ENCODE results near the gene MIA2. TPM values are rescaled to one million over a fixed set of nuclear protein-coding genes. Genes with fewer than 3 reads are reported as not detected.

MIA2 gene
- total and polyA plus RNA-seq, 2 donors (not counting 1 experiment from before 2014, with no cell fraction given), result 11.5 to 27.1 TPM

DNA sequence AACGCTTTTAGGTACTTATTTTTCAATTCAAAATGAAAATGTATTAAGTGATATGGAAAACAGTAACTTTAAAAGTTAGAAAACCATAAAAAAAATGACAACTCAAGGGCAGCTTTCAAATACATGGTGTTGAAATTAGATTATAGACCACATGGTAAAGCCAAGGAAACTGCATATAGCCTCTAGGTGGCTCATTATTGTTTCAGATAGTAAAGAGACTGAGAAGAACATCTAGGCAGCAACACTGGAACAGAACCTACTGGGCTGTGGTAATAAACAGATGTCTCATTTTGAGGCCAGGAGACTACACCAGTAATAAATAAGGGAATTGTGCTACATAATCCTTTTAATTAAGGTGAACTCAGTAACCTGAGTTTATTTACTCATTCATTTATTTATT, 185.6 kb downstream of the MIA2 start:
- Histone ChIP-seq H3K36me3 (replicated peaks in 1 of 2; ENCODE audit: control extremely low read depth in 1 of 2, control insufficient read depth in 1 of 2, extremely low read depth in 1 of 2, insufficient read depth in 2 of 2, low read length in 1 of 2) (peaks cover 0 to 8% of the 10 kb centered on the region in 2 experiments), H3K4me3 (ENCODE audit: control extremely low read depth in 1 of 5, extremely low read depth in 1 of 5, insufficient read depth in 1 of 5, low read depth in 2 of 5, low read length in 4 of 5) (no peak overlapping the region), H3K79me2 (ENCODE audit: control insufficient read depth, insufficient read depth, low read length) (peaks cover 92% of the 10 kb centered on the region), H3K4me2 (replicated peaks; ENCODE audit: low read depth, low read length, poor library complexity, severe bottlenecking) (no peak overlapping the region), H3K4me1 (ENCODE audit: control insufficient read depth in 2 of 2, insufficient read depth in 2 of 2, low read length in 2 of 2) (no peaks in the 10 kb centered on the region), H4K20me1 (ENCODE audit: control insufficient read depth, insufficient read depth, low read length, poor library complexity, severe bottlenecking) (peaks cover 61% of the 10 kb centered on the region), H2AFZ (ENCODE audit: insufficient read depth, low read depth, low read length, poor library complexity, severe bottlenecking) (no peak overlapping the region), H3K9me3 (ENCODE audit: control extremely low read depth in 1 of 3, control insufficient read depth in 2 of 3, insufficient read depth in 1 of 3, low read length in 2 of 3) (peaks cover 10 to 32% (median 23%) of the 10 kb centered on the region in 3 donors), H3K9ac (ENCODE audit: low read length) (no peak overlapping the region), H3K27ac (ENCODE audit: low read length in 2 of 2) (no peak overlapping the region), H3K27me3 (replicated peaks in 1 of 4; ENCODE audit: control extremely low read depth in 1 of 4, control insufficient read depth in 3 of 4, insufficient read depth in 4 of 4, low read length in 3 of 4) (no peaks in the 10 kb centered on the region)
- DNase-seq, result no peak
- CTCF ChIA-PET, result no interaction called here
- Mint-ChIP-seq H3K9me3 (ENCODE audit: insufficient read depth) (peaks cover 6% of the 10 kb centered on the region), H3K27me3 (no peaks in the 10 kb centered on the region), H3K4me1 (peaks cover 25% of the 10 kb centered on the region), H3K4me3 (no peak overlapping the region), H3K27ac (no peak overlapping the region)
- POLR2A ChIA-PET, result no interaction called here
- WGBS (ENCODE audit: insufficient coverage), result no CpG with 5 or more reads among the region's 1 CpG
- ATAC-seq (ENCODE audit: low read depth), result no peak
- intact Hi-C loops (cut with micrococcal nuclease), result no loop called here
- TF ChIP-seq, protein P1, sequence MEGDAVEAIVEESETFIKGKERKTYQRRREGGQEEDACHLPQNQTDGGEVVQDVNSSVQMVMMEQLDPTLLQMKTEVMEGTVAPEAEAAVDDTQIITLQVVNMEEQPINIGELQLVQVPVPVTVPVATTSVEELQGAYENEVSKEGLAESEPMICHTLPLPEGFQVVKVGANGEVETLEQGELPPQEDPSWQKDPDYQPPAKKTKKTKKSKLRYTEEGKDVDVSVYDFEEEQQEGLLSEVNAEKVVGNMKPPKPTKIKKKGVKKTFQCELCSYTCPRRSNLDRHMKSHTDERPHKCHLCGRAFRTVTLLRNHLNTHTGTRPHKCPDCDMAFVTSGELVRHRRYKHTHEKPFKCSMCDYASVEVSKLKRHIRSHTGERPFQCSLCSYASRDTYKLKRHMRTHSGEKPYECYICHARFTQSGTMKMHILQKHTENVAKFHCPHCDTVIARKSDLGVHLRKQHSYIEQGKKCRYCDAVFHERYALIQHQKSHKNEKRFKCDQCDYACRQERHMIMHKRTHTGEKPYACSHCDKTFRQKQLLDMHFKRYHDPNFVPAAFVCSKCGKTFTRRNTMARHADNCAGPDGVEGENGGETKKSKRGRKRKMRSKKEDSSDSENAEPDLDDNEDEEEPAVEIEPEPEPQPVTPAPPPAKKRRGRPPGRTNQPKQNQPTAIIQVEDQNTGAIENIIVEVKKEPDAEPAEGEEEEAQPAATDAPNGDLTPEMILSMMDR (IDR thresholded peaks at IDR 0.05), result no peak
- TF ChIP-seq EZH2 (IDR thresholded peaks at IDR 0.05; ENCODE audit: borderline replicate concordance, insufficient read depth, low read depth, low read length, poor library complexity, severe bottlenecking), result no peak

DNA sequence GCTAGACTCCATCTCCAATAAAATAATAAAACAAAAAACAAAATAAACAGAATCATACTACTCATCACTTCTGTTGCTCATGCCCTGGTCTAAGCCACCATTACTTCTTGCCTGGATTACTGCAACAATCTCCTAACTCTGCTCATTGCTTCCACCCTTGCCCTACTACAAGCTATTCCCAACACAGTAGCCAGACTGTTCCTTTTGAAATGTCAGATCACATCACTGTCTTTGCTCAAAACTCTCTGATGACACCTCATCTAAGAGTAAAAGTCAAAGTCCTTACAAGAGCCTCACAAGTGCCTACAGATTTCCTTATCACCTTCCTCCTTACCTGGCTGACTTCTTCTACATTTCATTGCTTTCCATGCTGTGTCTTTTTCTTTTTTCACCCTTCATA, 188.5 kb downstream of the MIA2 start:
- peaks cover 39% of the 10 kb centered on the region for H3K4me1 Mint-ChIP-seq
- Histone ChIP-seq H3K4me3 (ENCODE audit: control extremely low read depth in 1 of 5, extremely low read depth in 1 of 5, insufficient read depth in 1 of 5, low read depth in 2 of 5, low read length in 4 of 5) (no peak overlapping the region), H3K36me3 (replicated peaks in 1 of 2; ENCODE audit: control extremely low read depth in 1 of 2, control insufficient read depth in 1 of 2, extremely low read depth in 1 of 2, insufficient read depth in 2 of 2, low read length in 1 of 2) (peaks cover 0 to 3% of the 10 kb centered on the region in 2 experiments), H3K4me1 (ENCODE audit: control insufficient read depth in 2 of 2, insufficient read depth in 2 of 2, low read length in 2 of 2) (peaks cover 7 to 8% of the 10 kb centered on the region in 2 donors), H3K4me2 (replicated peaks; ENCODE audit: low read depth, low read length, poor library complexity, severe bottlenecking) (no peak overlapping the region), H3K79me2 (ENCODE audit: control insufficient read depth, insufficient read depth, low read length) (peaks cover 90% of the 10 kb centered on the region), H3K27ac (ENCODE audit: low read length in 2 of 2) (no peak overlapping the region), H3K27me3 (replicated peaks in 1 of 4; ENCODE audit: control extremely low read depth in 1 of 4, control insufficient read depth in 3 of 4, insufficient read depth in 4 of 4, low read length in 3 of 4) (no peaks in the 10 kb centered on the region), H4K20me1 (ENCODE audit: control insufficient read depth, insufficient read depth, low read length, poor library complexity, severe bottlenecking) (peaks cover 74% of the 10 kb centered on the region), H3K9ac (ENCODE audit: low read length) (no peak overlapping the region), H2AFZ (ENCODE audit: insufficient read depth, low read depth, low read length, poor library complexity, severe bottlenecking) (no peak overlapping the region), H3K9me3 (ENCODE audit: control extremely low read depth in 1 of 3, control insufficient read depth in 2 of 3, insufficient read depth in 1 of 3, low read length in 2 of 3) (peaks cover under 1 to 17% (median 2%) of the 10 kb centered on the region in 3 donors)
- ATAC-seq (ENCODE audit: low read depth), result no peak
- H3K4me3 Mint-ChIP-seq, result no peak overlapping the region
- no peak for TF ChIP-seq EZH2 (IDR thresholded peaks at IDR 0.05; ENCODE audit: borderline replicate concordance, insufficient read depth, low read depth, low read length, poor library complexity, severe bottlenecking)
- TF ChIP-seq, protein P1 (IDR thresholded peaks at IDR 0.05), result no peak
- ChIA-PET POLR2A (no interaction called here), CTCF (no interaction called here)
- H3K9me3 Mint-ChIP-seq (ENCODE audit: insufficient read depth), result no peaks in the 10 kb centered on the region
- intact Hi-C loops (cut with micrococcal nuclease), result no loop called here
- no peak for DNase-seq
- no peaks in the 10 kb centered on the region for H3K27me3 Mint-ChIP-seq
- no peak overlapping the region for H3K27ac Mint-ChIP-seq
